Vagina (tissue), 2 donors: ENCODE measurements around the gene SSU72. TPM values are rescaled to one million over a fixed set of nuclear protein-coding genes. Genes with fewer than 3 reads are reported as not detected.
"Not testable (repeated sequence)": the region's sequence is repeated elsewhere in the genome, so short reads cannot be mapped to it uniquely, and the experiment has no call there.

Source experiments
- DNase-seq, 2 donors: peaks; one replicate each; pipeline ENCODE4 v3.0.0-alpha.2; 2017; ENCODE audit errors: extremely low spot score in 2 of 2
- H3K27ac ChIP-seq: fragments of 200-600 bp; sonication (generic); one replicate; pipeline ENCODE4 v1.5.1; 2019
- H3K27me3 ChIP-seq: fragments of 200-600 bp; sonication (generic); one replicate; pipeline ENCODE4 v1.5.1; 2019
- H3K36me3 ChIP-seq, 2 donors: fragments of 200-600 bp; sonication (generic); one replicate each; pipeline ENCODE4 v1.5.1; 2017 to 2019
- H3K4me1 ChIP-seq: fragments of 200-600 bp; sonication (generic); one replicate; pipeline ENCODE4 v1.5.1; 2019
- H3K4me3 ChIP-seq, 2 donors: fragments of 200-600 bp; sonication (generic); 1 replicate in 1 of 2; 2 replicates in 1 of 2; pipeline ENCODE4 v1.5.1; 2016 to 2019
- H3K9me3 ChIP-seq: fragments of 200-600 bp; sonication (generic); one replicate; pipeline ENCODE4 v1.5.1; 2019
- POLR2A ChIP-seq, 2 donors: fragments of 450-650 bp; IDR thresholded peaks; one replicate each; pipeline ENCODE4 v1.6.1; 2017; ENCODE audit warnings: antibody characterized with exemption in 2 of 2, mild to moderate bottlenecking in 2 of 2, moderate library complexity in 2 of 2
- POLR2AphosphoS5 ChIP-seq, 2 donors: sonication (generic); formaldehyde crosslinking; IDR thresholded peaks; one replicate each; pipeline ENCODE4 v1.9.0; 2017; ENCODE audit warnings: antibody characterized with exemption in 2 of 2, mild to moderate bottlenecking in 2 of 2, low read depth in 1 of 2; ENCODE audit not compliant: insufficient read depth in 1 of 2
- intact Hi-C: fragments of 100-400 bp; cut with DNase I; formaldehyde crosslinking; loops from one replicate; pipeline ENCODE4 v1.15.1; 2023
- total RNA-seq: library from RNA; depleted of rRNA; stranded (reverse); fragments of >200 nt; gene quantifications from one replicate; pipeline ENCODE4 v1.2.3, GENCODE V29; 2016
- TF ChIP-seq, protein P1 (sequence below), 3 experiments: fragments of 450-650 bp in 2 of 3; fragments of 200-600 bp in 1 of 3; sonication (generic) in 1 of 3; IDR thresholded peaks; one replicate each; pipeline ENCODE4 v1.5.1; 2017 to 2019; ENCODE audit warnings: antibody characterized with exemption in 3 of 3, mild to moderate bottlenecking in 2 of 3, moderate library complexity in 2 of 3

SSU72 gene
- total RNA-seq, 1 donor from 2014 or later: 105 TPM

GRCh38 chr1:1596493-1597274 lies 22.0 kb upstream of the SSU72 start:
- intact Hi-C loops: no loop called here
- H3K9me3 ChIP-seq: no peaks in the 10 kb centered on the region

DNA sequence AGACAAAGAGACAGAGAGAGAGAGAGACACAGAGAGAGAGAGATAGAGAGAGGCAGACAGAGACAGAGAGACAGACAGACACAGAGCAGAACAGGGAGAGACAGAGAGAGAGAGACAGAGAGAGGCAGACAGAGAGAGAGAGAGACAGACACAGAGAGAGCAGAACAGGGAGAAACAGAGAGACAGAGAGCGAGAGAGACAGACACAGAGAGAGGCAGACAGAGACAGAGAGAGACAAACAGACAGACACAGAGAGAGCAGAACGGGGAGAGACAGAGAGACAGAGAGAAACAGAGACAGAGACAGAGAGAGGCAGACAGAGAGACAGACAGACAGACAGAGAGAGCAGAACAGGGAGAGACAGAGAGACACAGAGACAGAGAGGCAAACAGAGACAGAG lies 20.7 kb upstream of the SSU72 start:
- H3K36me3 ChIP-seq, H3K27me3 ChIP-seq, H3K4me3 ChIP-seq, H3K4me1 ChIP-seq, DNase-seq, H3K9me3 ChIP-seq, intact Hi-C loops, H3K27ac ChIP-seq: not testable (repeated sequence)

More at GRCh38 chr1:1596493-1597274, 22.0 kb upstream of the SSU72 start:
- DNase-seq: no peak
- no peak overlapping the region for H3K27ac ChIP-seq
- peaks cover 3% of the 10 kb centered on the region for H3K27me3 ChIP-seq
- H3K4me3 ChIP-seq: no peak overlapping the region
- H3K4me1 ChIP-seq: peaks cover 9% of the 10 kb centered on the region
- TF ChIP-seq POLR2A (IDR thresholded peaks at IDR 0.05) (no peak), POLR2AphosphoS5 (IDR thresholded peaks at IDR 0.05; ENCODE audit: insufficient read depth in 1 of 2, low read depth in 1 of 2) (no peak)
- TF ChIP-seq, protein P1, sequence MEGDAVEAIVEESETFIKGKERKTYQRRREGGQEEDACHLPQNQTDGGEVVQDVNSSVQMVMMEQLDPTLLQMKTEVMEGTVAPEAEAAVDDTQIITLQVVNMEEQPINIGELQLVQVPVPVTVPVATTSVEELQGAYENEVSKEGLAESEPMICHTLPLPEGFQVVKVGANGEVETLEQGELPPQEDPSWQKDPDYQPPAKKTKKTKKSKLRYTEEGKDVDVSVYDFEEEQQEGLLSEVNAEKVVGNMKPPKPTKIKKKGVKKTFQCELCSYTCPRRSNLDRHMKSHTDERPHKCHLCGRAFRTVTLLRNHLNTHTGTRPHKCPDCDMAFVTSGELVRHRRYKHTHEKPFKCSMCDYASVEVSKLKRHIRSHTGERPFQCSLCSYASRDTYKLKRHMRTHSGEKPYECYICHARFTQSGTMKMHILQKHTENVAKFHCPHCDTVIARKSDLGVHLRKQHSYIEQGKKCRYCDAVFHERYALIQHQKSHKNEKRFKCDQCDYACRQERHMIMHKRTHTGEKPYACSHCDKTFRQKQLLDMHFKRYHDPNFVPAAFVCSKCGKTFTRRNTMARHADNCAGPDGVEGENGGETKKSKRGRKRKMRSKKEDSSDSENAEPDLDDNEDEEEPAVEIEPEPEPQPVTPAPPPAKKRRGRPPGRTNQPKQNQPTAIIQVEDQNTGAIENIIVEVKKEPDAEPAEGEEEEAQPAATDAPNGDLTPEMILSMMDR (IDR thresholded peaks at IDR 0.05): no peak
- H3K36me3 ChIP-seq: no peaks in the 10 kb centered on the region

DNA sequence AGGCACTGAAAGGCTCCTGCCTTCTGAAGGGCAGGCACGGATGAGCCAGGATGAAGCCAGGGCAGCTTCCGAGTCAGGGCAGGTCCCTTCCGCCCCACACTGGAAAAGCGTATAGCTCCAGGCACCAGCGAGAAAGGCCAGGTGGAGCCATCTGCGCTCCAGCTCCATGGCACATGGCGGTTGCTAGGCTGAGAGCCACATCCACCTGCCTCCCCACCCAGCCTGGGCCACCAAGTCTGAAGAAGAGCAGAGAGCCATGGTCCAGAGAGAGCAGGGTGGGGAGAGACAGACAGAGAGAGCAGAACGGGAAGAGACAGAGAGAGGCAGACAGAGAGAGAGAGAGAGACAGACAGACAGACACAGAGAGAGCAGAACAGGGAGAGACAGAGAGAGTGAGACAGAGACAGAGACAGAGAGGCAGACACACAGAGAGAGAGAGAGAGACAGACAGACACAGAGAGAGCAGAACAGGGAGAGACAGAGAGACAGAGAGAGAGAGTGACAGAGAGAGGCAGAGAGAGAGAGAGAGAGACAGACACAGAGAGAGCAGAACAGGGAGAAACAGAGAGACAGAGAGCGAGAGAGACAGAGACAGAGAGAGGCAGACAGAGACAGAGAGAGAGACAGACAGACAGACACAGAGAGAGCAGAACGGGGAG lies 20.1 kb upstream of the SSU72 start:
- no peak overlapping the region for H3K4me3 ChIP-seq
- H3K27me3 ChIP-seq: peaks cover 3% of the 10 kb centered on the region
- H3K9me3 ChIP-seq: no peaks in the 10 kb centered on the region
- no peak for DNase-seq
- no peaks in the 10 kb centered on the region for H3K36me3 ChIP-seq
- TF ChIP-seq, protein P1 (IDR thresholded peaks at IDR 0.05): no peak
- TF ChIP-seq POLR2AphosphoS5 (IDR thresholded peaks at IDR 0.05; ENCODE audit: insufficient read depth in 1 of 2, low read depth in 1 of 2) (no peak), POLR2A (IDR thresholded peaks at IDR 0.05) (no peak)
- H3K4me1 ChIP-seq: peaks cover 6% of the 10 kb centered on the region
- H3K27ac ChIP-seq: no peak overlapping the region
- intact Hi-C loops: no loop called here

DNA sequence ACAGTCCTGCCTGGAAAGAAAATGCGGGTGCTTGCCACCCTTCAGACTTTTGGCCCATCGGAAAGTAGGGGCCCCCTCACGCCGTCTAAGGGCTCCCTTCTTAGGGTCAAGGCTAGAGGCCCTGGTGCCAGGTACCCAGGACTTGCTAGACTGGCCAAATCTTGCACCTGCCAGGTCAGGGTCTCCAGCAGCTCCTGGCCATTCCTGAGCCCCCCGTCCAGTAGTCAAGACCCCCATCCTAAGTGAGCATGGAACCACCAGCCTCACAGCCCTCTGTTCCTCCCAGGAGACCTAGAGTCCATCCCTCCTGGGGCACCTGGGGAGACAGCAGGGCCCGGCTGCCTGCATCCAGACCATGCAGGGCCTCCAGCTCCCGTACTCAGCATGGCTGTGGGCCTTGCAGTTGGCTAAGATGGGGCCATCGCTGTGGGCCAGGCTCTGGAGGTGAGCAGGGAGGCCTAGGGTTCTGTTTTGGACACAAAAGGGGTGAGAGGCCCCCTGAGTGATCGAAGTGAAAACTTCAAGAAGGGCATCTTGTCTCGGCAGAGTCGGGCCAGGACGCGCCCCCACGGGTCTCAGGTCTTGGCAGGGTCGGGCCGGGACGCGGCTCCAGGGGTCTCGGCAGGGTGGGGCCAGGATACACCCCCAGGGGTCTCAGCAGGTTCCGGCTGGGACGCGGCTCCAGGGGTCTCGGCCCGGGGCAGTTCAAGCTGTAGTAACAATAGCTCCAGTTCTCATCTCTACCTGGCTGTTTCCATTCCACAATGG lies 19.4 kb upstream of the SSU72 start:
- H3K4me3 ChIP-seq: no peak overlapping the region
- DNase-seq: no peak
- peaks cover 1% of the 10 kb centered on the region for H3K4me1 ChIP-seq
- H3K9me3 ChIP-seq: no peaks in the 10 kb centered on the region
- H3K27ac ChIP-seq: no peak overlapping the region
- TF ChIP-seq, protein P1 (IDR thresholded peaks at IDR 0.05): no peak
- TF ChIP-seq POLR2AphosphoS5 (IDR thresholded peaks at IDR 0.05; ENCODE audit: insufficient read depth in 1 of 2, low read depth in 1 of 2): no peak
- no peak for TF ChIP-seq POLR2A (IDR thresholded peaks at IDR 0.05)
- intact Hi-C loops: no loop called here
- peaks cover 3% of the 10 kb centered on the region for H3K27me3 ChIP-seq
- H3K36me3 ChIP-seq: no peaks in the 10 kb centered on the region

DNA sequence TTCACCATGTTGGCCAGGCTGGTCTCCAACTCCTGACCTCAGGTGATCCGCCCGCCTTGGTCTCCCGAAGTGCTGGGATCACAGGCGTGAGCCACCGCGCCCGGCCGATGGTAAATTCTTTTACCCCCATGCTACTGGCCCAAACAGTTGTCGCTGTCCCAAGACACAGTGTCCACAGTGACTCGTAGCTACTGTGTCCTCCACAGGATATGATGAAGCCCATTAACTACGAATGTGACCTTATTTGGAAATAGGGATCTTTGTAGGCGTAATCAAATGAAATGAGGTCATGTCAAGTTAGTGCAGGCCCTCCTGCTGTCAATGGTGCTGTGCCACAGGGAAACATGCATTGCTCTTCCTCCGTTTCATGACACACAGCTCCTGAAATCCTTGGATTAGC lies 16.8 kb upstream of the SSU72 start:
- no peak overlapping the region for H3K4me3 ChIP-seq
- no peak for DNase-seq
- no peak overlapping the region for H3K27ac ChIP-seq
- intact Hi-C loops: no loop called here
- TF ChIP-seq POLR2A (IDR thresholded peaks at IDR 0.05) (no peak), POLR2AphosphoS5 (IDR thresholded peaks at IDR 0.05; ENCODE audit: insufficient read depth in 1 of 2, low read depth in 1 of 2) (no peak)
- TF ChIP-seq, protein P1 (IDR thresholded peaks at IDR 0.05): no peak
- H3K27me3 ChIP-seq: no peaks in the 10 kb centered on the region
- no peaks in the 10 kb centered on the region for H3K4me1 ChIP-seq
- H3K36me3 ChIP-seq: no peaks in the 10 kb centered on the region
- no peaks in the 10 kb centered on the region for H3K9me3 ChIP-seq
